HG03159 (cell line): ENCODE results near the gene DPP6.

Experiments
- ATAC-seq: cut with Tn5 transposase; IDR thresholded peaks from one replicate; pipeline ENCODE4 v1.9.1; 2021; ENCODE audit warnings: mild to moderate bottlenecking, moderate library complexity; ENCODE audit not compliant: unreplicated experiment

The DPP6 gene

DNA sequence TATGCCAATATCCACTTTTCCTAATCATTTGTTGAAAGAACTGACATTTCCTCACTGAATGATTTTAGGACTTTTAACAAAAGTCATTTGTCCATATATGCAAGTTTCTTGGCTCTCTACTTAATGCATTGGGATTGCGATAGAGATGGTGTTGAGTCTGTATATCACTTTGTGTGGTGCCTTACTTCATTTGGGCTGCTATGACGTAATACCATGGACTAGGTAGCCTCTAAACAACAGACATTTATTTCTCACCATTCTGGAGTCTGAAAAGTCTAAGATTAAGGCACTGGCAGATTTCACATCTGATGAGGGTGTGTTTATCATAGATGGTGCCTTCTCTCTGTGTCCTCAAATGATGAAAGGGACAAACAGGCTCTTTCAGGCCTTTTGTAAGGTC lies 342.6 kb downstream of the DPP6 start:
- no peak for ATAC-seq

DNA sequence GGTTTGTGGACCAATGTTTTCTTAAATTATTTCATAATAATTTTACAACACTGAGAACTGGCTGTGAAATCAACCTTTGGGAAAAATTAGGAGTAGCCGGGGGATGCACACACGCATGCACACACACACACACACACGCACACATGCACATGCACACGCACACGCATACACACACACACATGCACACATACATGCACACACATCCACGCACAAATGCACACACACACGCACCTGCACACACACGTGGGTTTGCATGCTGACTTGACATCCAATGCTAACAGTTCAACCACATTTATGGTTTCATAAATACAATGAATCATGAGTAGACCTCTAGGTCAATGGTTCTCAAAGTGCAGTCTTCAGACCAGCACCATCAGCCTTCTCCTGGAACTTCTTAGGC lies 354.1 kb downstream of the DPP6 start:
- ATAC-seq, result no peak

DNA sequence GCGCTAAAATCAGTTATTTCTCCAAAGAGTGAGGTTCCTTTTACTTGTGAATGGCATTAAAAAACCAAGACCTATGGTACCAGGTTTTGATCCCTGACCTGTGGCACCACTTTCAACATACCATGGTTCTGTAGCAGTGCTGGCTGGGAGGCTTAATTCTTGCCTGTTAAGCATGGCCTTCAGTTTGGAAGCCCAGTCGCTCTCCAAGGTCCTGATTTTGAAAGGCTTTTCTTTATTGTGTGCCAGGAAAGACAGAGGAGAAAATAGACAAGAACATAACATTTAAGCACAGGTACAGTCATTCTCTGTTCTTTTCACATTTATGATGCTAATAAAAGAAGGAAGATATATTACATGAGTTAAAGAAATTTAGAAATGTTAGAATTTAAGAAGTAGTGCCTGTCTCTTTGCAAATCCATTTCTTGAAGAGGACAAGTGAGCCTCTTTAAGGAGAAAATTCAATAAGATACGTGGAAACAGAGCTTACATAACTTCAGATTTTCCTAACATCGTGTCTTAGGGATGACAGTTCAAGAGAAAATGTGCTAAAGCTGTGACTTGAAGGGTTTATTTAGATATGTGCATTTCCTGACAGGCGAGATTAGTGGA lies 357.6 kb downstream of the DPP6 start:
- no peak for ATAC-seq

DNA sequence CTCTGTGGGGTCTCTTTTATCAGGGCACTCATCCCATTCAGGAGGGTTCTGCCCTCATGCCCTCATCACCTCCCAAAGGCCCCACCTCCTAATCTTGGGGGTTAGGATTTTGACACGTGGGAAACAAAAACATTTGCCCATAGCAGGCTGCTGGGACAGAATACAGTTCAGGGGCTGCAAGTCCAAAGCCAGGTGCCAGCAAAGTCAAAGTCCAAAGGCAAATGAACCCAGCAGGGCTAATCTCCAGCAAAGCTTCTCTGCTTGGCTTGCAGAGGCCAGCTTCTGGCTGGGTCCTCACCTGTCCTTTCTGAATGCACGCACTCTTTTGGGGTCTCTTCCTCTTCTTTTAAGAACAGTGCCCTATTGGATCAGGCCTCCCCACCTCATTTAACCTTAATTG lies 359.9 kb downstream of the DPP6 start:
- no peak for ATAC-seq

DNA sequence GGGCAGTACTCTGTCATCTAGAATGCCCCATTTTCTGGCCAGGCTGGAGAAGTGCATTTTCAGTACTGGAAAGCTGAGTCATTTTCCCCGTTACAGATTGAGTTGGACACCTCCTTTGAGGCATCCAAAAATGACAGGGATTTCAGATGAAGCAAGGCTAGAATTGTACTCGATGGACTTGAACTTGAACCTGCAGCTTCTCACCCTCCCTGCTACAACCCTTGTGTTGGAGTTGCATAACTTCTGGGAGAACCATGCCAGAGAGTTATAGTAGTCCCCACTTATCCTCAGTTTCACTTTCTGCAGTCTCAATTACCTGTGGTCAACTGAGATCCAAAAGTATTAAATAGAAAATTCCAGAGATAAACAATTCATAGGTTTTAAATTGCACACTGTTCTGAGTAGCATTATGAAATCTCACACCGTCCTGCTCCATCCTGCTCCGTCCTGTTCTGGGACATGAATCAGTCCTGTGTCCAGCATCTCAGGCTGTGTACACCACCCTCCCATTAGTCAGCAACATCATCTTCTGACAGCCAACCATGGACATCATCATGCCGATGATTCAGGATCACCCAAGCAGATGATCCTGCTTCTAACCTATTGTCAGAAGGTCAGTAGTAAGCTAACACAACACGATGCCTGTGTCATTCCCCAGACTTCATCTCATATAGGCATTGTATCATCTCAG lies 363.7 kb downstream of the DPP6 start:
- ATAC-seq, result no peak

DNA sequence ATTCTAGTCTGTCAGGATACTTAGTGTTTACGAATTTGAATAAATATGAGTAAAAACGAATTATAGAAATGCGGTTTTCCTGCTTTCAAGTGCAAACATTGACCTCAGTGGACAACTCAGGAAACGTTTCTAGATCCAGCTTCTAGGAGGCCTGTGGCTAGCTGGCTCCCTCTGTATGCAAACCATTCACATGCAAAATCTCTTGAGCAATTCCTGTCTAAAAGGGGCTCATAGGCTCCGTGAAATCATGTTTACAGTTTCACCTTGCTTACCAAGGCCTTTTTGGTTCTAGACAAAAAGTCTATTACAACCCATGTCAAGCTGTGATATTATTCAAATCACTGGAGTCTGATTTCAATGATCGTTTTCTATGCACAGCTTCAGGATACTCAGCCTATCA lies 364.5 kb downstream of the DPP6 start:
- no peak for ATAC-seq

DNA sequence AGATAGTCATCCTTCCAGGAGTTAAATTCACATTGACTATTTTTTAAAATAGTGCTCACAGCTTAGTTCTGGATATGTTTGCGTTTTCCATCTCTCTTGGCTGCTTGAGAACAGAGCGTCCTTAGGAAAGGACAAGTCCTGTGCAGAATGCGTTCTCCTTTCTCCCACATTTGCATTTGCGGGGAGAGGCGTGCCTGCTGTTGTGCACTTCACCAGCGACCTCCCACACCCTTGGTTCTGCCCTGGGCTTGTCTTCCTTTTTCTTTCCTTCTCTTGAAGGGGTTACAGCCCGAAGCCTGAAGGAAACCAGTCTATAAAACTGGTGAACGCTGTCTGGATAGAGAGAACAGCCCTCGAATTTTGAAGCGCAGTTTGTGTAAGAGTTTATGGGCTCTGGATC lies 367.1 kb downstream of the DPP6 start:
- ATAC-seq, result no peak

DNA sequence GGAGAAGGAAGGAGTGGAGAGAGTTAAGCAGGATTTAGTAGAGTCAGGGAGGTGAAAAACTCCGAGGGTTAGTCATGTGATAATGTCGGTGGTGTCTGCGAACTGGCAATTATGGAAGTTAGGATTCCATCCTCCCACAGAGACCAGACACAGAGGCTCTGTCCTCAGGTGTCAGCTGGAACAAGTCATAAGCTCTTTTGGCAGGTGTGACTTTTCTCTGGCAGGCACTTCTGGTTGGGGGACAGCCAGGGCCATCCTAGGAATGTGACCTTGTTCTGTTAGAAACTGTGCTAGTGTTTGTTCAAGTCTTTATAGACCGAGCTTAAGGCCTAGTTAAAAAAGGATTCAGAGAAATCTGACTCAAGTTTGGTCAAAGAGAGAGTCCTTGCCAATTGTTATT lies 371.0 kb downstream of the DPP6 start:
- ATAC-seq, result no peak

DNA sequence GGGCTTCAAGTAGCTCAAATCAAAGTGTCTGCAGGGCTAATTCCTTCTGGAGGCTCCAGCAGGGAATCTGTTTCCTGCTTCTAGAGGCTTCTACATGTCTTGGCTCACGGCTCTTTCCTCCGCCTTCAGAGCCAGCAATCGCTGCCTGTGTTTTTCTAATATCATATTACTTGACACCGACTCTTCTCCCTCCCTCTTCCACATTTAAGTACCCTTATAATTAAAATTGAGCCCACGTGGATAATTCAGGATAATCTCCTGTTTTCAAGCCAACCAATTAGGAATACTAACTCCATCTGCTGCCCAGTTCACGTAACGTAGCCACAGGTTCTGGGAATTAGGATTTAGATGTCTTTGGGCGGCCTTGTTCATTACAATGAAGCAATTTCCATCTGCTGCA lies 372.2 kb downstream of the DPP6 start:
- ATAC-seq, result no peak

DNA sequence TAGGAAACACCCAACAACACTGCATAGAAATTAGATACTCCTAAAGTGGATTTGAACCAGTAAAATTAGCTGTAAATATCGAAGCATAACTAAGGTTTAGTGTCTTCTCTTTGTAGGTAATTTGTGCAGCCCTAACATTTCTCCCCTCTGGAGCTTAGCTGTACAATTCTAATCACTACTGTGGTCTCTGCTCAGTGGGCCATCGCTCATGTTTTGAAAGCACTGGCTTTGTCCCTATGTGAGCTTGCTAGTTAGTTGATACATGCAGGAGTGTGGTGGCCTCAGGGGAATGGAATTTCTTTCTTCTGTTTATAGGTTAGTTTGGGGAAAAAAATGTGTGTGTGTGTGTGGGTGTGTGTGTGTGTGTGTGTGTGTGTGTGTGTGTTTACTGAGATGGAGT lies 373.1 kb downstream of the DPP6 start:
- ATAC-seq, result no peak

DNA sequence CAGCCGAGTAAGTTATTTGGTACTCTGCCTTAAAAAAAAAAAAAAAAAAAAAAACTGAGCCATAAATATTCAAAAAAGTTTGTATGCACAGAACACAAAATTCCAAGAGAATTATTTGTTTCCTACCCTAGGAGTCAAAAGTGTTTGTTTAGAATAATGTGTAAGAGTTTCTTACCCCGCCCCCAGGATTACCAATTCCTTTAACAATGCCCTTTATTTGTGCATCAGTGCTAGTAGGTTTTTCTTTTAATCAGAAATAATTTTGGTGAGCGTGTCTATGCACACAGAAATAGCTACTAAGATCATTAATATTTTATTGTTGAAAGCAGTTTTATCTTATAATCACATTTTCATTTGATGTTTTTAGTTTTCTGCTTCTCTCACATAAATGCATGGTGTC lies 374.6 kb downstream of the DPP6 start:
- ATAC-seq, result no peak

DNA sequence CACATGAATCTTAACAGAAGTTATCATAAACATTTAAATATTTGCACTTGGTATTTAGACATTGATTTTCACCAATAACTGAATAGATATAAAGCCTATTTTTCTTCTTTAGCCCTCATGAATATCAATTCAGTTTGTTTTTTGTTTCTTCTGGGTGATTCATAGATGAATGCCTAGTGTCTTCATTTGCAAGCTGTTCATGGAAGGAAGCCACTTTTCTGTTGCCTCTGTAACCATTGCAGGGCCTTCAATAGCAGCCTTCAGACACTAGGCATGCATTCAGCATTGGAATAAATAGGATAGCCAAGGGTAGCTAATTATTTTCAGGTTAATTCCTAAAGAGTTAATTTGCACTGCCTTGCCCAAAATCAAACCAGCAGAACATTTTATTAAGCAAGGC lies 375.3 kb downstream of the DPP6 start:
- ATAC-seq, result no peak

DNA sequence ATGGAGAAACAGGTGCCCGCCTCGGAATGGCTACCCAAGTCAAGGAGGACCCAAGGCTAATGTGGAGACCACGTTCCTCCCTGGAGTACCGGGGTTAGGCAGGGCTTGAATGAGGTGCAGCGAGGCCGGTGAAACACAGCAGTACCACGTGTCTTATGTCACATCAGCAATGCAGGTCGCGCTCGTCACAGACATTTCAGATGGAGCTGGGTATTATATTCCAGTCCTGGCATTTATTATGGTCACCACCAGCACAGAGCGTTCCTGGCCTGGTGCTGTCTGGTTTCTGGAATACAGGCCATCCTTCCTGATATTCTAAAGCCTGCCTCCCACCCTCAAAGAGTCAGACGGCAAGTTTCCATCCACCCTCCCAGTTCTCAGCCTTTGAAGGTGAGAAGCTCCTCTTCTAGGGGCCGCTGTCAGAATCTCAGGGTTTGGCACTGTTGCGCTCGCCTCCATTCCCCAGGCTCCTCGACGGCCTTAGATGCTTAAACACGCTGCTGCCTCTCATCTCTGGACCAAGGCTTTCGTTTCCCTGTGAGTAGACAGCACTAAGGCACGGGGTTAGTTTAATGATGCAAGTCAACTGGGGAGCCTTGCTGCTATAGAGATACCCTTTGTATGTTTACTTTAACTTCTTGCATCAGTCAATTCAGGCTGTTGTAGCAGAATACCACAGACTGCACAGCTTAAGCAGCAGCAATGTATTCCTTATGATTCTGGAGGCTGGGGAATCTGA lies 377.6 kb downstream of the DPP6 start:
- no peak for ATAC-seq

DNA sequence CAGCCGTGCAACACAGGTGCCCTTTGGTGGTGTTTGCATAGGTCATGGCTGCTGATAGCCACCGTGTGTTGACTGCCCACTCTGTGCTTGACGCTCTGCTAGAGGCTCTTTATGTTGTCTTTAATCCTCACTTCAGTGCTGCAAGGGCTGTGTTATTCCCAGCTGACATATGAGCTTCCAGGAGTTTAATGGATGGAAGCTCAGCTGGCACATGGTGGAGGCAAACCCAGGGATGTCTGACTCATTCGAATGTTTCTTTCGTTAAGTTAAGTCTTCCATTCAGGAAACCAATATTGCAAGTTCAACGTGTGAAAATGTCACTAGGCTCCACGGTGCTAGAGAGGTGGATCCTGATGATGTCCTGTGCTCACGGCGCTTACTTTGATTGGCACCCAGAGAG lies 378.4 kb downstream of the DPP6 start:
- no peak for ATAC-seq

DNA sequence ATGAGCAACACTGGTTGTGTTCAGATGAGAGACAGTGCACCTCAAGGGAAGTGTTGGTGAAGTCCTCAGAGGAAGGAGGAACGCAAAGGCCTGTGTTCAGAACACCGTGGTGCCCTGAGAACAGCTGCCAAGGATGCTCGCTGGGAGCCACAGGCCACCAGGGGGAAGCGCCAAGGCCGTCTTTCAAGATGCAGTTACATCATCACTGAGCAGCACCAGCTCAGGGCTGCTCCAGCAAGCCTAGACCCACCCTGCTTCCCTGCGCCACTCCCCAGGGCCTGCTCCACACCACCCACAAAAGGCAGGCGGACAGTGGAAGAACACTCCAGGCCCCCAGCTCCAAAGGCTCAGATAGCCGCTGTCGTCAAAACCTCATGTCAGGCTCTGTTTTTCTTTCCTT lies 378.8 kb downstream of the DPP6 start:
- ATAC-seq, result no peak

DNA sequence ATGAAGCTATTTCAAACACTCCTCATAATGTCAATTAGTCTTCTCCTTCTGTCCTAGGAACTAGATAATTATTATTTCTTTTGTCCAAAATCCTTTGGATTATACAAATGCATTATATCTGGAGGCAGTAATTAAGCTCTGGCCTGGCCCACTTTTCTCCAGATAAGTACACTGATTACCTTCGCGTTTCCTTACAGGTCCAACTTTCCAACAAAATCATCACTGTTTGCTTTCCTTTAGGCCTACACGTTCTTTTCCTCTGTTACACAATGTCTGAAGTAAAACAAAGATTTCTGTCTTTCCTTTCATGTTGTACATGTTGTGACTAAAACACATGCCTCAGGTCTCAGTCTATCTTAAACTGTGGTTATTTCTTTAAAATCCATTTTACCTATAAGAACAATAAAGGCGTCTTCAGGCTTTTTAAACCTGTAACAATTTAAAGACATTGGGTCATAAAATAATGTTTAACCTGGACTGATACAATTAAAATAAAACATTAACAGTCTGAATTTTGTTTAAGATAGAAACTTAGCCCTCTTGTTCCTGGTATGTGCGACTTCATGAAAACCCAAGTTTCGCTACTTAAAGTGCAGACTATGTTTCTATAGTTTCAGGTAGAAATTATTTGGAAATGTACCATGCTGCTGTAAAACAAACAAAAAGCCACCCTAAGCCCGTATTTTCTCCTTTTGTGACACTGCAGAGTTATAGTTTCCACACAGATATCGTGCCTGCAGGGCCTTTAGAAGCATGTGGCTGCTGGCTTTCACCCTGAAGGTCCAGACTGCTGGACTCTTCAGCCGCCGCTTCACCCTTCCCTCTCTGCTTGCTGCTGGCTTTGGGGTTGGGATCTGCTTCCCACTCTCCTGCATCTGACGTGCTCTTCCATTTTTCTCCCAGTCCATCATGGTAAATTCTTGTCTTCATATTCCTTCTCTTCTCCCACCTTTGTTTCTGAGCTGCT lies 381.7 kb downstream of the DPP6 start:
- no peak for ATAC-seq

DNA sequence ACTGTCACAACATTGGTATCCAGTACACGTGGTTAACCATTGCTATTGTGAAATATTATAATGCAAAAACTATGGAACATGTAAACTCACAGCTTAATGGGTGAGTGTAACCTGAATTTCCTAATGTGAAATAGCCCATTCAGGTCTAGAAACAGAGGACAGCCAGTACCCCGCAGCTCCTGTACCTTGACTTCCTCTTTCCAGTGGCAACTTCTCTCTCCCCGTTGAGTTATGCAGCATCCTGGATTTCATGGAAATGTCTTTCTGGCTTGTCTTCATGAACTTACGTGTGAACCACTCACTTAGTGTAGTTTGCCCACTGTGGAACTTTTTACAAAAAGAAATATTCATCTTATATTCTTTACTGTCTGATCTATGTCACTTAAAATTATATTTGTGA lies 384.4 kb downstream of the DPP6 start:
- ATAC-seq, result no peak

DNA sequence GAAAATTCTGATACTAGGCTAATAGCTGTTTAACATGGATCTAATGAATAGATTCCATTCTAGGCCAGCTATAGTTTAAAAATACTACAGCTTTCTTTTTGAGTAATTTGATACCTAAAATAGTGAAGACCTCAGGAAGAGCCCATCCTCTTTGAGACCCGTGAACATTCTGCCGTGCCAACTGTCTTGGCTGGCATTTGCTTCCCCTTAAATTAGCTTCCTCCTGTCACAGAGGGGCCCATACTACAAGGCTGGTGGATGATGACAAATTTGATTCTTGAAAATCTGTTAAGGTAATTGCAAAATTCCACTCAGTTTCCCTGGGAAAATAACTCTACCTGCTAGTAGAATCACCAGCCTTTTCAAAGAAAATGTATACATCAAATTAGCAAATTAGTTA lies 385.0 kb downstream of the DPP6 start:
- ATAC-seq, result no peak

DNA sequence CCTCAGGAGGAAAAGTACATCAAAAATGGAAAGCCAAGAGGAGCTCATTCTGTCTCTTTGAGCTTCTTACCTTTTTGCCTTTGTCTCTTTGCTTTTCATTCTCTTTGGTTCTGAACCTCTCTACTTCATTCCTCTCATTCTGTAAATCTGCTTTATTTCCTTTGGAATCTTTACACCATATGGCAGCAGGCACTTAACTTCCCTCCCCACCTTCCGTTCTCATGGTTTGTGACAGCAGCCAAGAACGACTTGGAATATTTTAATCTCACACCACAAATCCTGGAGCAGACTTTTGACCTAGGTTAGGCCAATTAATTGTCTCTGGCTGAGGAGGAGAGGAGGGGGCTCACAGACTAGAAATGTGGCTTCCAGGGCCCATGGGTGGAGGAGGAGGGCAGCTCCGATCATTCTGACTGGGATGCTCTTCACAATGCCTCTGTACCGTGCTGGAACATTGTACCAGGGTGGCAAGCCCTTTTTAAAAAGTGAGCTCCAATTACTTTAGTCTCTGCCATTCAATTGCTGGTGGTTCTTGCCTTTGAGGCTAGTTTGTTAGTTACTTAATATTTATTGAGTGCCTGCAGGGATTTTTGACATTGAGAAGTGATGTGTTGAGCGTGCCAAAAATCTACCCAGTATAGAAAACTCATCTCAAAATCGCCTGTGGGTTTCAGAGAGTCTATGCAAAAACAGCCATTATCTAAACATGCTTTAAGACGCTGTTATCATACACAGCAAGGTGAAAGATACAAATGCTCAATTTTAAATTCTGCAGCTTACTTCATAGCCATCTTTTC lies 386.6 kb downstream of the DPP6 start:
- no peak for ATAC-seq

DNA sequence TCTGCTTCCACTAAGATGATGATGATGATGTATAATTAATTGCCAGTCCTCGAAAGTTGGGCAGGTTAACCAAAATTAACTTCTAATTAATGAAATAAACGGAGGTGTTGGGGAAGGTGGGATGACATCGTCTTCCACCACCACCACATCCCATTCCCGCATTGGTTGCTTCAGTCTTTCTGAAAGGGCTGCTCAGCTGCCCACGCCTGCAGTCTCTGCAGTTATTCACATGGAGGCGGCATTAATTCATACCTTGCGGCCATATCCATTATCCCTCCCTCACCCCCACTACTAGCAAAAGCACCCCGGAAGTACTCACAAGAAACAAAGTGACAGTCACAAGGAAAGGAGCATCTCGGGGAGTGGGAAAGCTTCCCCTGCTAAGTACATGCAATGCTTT lies 387.9 kb downstream of the DPP6 start:
- no peak for ATAC-seq
